Fibroblast of villous mesenchyme (primary cell): ENCODE results near the gene RPTOR. TPM values are rescaled to one million over a fixed set of nuclear protein-coding genes. Genes with fewer than 3 reads are reported as not detected.

Experiments
- DNase-seq: peaks from one replicate; pipeline ENCODE4 v3.0.0-alpha.2; 2010; ENCODE audit warnings: low read depth
- H3K4me3 ChIP-seq: 2 replicates; pipeline ENCODE4 v1.5.1; 2011; ENCODE audit warnings: low read depth, mild to moderate bottlenecking, low read length
- total RNA-seq: library from RNA; depleted of rRNA; stranded (reverse); fragments of >200 nt; gene quantifications from 2 replicates; pipeline ENCODE4 v1.2.3, GENCODE V29; 2012
- TF ChIP-seq, protein P1 (sequence below): IDR thresholded peaks from 2 replicates; pipeline ENCODE4 v1.5.1; 2012; ENCODE audit warnings: low read depth, mild to moderate bottlenecking, low read length; ENCODE audit not compliant: insufficient read depth

RPTOR gene
- total RNA-seq, 1 donor, result 35.8 TPM

- no peak for DNase-seq
- TF ChIP-seq, protein P1, sequence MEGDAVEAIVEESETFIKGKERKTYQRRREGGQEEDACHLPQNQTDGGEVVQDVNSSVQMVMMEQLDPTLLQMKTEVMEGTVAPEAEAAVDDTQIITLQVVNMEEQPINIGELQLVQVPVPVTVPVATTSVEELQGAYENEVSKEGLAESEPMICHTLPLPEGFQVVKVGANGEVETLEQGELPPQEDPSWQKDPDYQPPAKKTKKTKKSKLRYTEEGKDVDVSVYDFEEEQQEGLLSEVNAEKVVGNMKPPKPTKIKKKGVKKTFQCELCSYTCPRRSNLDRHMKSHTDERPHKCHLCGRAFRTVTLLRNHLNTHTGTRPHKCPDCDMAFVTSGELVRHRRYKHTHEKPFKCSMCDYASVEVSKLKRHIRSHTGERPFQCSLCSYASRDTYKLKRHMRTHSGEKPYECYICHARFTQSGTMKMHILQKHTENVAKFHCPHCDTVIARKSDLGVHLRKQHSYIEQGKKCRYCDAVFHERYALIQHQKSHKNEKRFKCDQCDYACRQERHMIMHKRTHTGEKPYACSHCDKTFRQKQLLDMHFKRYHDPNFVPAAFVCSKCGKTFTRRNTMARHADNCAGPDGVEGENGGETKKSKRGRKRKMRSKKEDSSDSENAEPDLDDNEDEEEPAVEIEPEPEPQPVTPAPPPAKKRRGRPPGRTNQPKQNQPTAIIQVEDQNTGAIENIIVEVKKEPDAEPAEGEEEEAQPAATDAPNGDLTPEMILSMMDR, result no peak
- no peak overlapping the region for H3K4me3 ChIP-seq
Observed at GRCh38 chr17:80977172-80977571, 432.5 kb downstream of the RPTOR start.

DNA sequence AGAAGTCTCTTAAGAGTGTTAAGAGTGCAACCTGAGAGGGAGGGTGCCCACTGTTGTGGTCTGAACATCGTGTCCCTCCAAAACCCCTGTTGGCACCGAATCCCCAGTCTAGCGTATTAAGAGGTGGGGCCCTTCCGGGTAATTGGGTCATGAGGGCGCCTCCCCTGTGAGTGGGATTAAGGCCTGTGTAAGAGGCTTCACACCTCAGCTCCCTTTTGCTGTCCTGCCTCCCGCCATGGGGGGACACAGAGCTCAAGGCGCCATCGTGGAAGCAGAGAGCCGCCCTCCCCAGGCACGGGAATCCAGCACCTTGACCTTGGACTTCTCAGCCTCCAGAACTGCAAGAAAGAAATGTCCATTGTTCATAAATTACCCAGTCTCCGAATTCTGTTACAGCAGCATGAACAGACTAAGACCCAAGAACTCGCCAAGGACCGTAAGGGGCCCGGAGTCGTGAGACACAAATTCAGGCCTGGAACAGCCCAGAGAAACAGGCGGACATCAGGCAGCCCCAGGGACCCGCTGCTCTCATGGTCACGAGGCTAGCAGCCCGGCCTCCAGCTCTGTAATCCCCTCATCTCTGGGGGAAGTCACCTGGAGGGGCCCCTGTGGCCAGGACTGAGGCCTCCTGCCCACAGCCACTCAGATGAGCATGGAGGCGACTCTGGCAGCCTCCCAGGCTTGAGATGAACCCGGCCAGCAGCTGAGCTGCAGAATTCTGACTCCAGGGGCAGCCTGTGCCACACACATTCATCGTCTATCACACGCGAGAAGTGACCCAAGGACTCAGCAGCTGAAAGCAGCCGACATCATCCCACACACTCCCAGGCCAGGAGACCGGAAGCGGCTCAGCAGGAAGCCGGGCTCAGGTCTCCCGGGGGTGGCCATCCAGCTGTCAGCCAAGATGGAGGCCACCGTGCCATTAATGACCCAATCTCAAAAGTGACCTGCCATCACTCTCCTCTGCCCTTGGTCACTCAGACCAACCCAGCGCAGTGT lies 434.2 kb downstream of the RPTOR start:
- TF ChIP-seq, protein P1, result no peak
- no peak overlapping the region for H3K4me3 ChIP-seq
- no peak for DNase-seq

DNA sequence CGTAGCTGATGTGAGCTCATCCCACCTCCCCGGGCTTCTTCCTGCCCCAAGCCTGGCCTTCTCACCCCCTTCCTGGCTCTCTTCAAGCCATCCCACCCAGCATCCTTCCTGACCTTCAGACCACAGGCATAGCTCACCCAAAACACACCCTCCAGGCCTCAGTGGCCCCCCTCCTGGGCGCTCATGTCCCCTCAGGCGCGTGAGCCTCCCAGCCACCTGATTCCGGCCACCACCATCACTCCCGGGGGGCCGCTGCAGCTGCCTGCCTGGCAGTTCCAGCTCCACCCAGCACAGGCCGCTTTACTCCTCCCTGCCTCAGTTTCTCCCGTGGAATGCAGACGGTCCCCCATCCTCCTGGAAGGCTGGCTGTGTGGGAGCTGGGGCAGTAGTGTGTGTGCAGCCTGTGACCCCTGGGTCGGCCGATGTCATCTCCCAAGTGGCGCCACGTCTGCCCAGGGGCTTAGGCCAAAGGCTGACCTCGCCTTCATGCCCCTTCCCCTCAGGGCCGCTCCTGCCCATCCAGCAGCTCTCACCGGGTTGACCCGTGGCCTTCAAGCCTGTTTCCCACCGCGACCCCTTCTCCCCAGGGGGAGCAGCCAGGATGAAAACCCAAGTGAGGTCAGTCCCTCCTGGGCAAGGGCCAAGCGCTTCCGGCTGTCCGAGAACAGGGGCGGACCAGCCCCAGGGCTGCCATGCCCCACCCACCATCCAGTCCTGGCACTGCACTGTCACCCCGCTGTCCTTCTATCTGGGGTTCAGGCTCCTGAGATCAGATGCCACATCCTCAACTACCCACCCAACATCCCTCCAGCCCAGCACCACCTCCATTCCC lies 435.1 kb downstream of the RPTOR start:
- DNase-seq, result no peak
- TF ChIP-seq, protein P1, result no peak
- H3K4me3 ChIP-seq, result no peak overlapping the region

- H3K4me3 ChIP-seq, result no peak overlapping the region
- DNase-seq, result no peak
- TF ChIP-seq, protein P1, result no peak
Observed at GRCh38 chr17:80980397-80981061, 435.9 kb downstream of the RPTOR start.

DNA sequence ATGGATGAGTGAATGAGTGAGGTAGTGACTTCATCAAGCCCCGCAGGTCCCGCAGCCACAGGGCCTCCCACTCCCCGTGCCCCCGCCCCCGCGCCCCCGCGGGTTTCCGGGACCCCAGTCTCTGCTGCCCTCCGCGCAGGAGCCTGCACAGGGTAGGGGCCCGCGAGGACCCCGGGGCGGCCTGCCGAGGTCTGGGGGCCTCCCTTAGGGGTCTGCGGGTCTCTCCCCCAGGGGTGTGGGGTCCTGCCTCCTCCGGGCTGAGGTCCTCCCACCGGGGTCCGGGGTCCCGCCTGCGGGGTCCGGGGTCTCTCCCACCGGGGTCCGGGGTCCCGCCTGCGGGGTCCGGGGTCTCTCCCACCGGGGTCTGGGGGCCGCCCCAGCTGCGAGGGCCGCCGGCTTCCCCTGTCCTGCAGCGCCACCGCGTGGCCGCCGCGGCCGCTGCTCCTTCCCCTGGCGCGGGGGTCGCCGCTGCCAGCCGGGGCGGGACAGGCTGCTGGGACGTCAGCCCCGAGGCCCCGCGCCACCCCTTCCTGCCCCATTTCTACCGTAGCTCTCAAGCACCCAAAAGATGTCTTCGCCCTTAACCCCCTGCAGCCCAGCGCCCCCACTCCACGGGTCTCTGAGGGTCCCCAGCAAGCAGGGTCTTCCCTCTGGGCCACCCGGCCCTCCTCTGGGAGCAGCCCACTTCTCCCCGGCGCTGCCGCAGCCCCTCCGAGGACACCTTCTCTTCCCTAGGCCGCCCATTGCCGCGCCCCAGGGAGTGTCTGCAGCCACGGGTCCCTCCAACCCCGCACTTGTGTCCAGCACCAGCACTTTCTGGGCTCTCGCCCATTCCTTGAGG lies 436.6 kb downstream of the RPTOR start:
- DNase-seq, result no peak
- TF ChIP-seq, protein P1, result peak; percentile 49
- H3K4me3 ChIP-seq, result peak overlapping the region; percentile 27
